Neuronal stem cell (in vitro differentiated cells): ENCODE measurements around the gene FOXS1.
"Not testable (repeated sequence)": the region's sequence is repeated elsewhere in the genome, so short reads cannot be mapped to it uniquely, and the experiment has no call there.

Experiments
- DNase-seq: peaks from one replicate; pipeline ENCODE4 v3.0.0-alpha.2; 2013; ENCODE audit warnings: low spot score
- H2AFZ ChIP-seq: one replicate; pipeline ENCODE4 v1.6.1; 2013; ENCODE audit warnings: mild to moderate bottlenecking, low read length, inconsistent platforms
- H2AK5ac ChIP-seq: 2 replicates; pipeline ENCODE4 v1.6.1; 2013; ENCODE audit warnings: low read depth, mild to moderate bottlenecking, inconsistent platforms, low read length, moderate library complexity, mixed read lengths
- H2BK120ac ChIP-seq: 2 replicates; pipeline ENCODE4 v1.6.1; 2013; ENCODE audit warnings: low read depth, mild to moderate bottlenecking, inconsistent platforms, low read length, moderate library complexity, mixed read lengths
- H2BK12ac ChIP-seq: one replicate; pipeline ENCODE4 v1.6.1; 2013; ENCODE audit warnings: low read length, inconsistent platforms
- H2BK15ac ChIP-seq: 2 replicates; pipeline ENCODE4 v1.6.1; 2013; ENCODE audit warnings: mild to moderate bottlenecking, low read length, inconsistent platforms, mixed read lengths
- H2BK5ac ChIP-seq: one replicate; pipeline ENCODE4 v1.6.1; 2013; ENCODE audit warnings: inconsistent platforms, mild to moderate bottlenecking, low read length, moderate library complexity
- H3K14ac ChIP-seq: one replicate; pipeline ENCODE4 v1.6.1; 2013; ENCODE audit warnings: low read length, inconsistent platforms
- H3K18ac ChIP-seq: 2 replicates; pipeline ENCODE4 v1.6.1; 2013; ENCODE audit warnings: low read length, inconsistent platforms
- H3K23ac ChIP-seq: 2 replicates; pipeline ENCODE4 v1.6.1; 2013; ENCODE audit warnings: low read depth, mild to moderate bottlenecking, mixed read lengths, low read length, inconsistent platforms; ENCODE audit not compliant: poor library complexity
- H3K27ac ChIP-seq: replicated peaks from 3 replicates; pipeline ENCODE4 v1.5.1; 2013; ENCODE audit warnings: low read length, inconsistent platforms
- H3K27me3 ChIP-seq, 3 experiments: 2 replicates each; pipeline ENCODE4 v1.6.1; 2013; ENCODE audit warnings: low read length in 3 of 3, mild to moderate bottlenecking in 2 of 3, inconsistent platforms in 1 of 3, low read depth in 1 of 3, mixed read lengths in 1 of 3, moderate library complexity in 1 of 3; ENCODE audit not compliant: control insufficient read depth in 3 of 3, insufficient read depth in 3 of 3
- H3K36me3 ChIP-seq, 2 donors: replicated peaks in 1 of 2; 2 replicates each; pipeline ENCODE4 v1.6.1; 2013; ENCODE audit warnings: low read length in 2 of 2; ENCODE audit not compliant: control insufficient read depth in 2 of 2, insufficient read depth in 2 of 2
- H3K4ac ChIP-seq: 2 replicates; pipeline ENCODE4 v1.6.1; 2013; ENCODE audit warnings: inconsistent platforms, mild to moderate bottlenecking, low read length, moderate library complexity
- H3K4me1 ChIP-seq, 2 donors: 1 replicate in 1 of 2; 2 replicates in 1 of 2; pipeline ENCODE4 v1.6.1; 2013; ENCODE audit warnings: low read length in 2 of 2, low read depth in 1 of 2; ENCODE audit not compliant: control insufficient read depth in 2 of 2, insufficient read depth in 1 of 2
- H3K4me2 ChIP-seq: one replicate; pipeline ENCODE4 v1.6.1; 2013; ENCODE audit warnings: mild to moderate bottlenecking, low read length, inconsistent platforms; ENCODE audit not compliant: insufficient read depth, poor library complexity, severe bottlenecking
- H3K4me3 ChIP-seq, 2 donors: 2 replicates each; pipeline ENCODE4 v1.5.1; 2013; ENCODE audit warnings: low read length in 2 of 2, mild to moderate bottlenecking in 2 of 2, inconsistent platforms in 1 of 2, moderate library complexity in 1 of 2
- H3K79me1 ChIP-seq: one replicate; pipeline ENCODE4 v1.6.1; 2013; ENCODE audit warnings: low read depth, mild to moderate bottlenecking, inconsistent platforms, low read length, moderate library complexity
- H3K9ac ChIP-seq: one replicate; pipeline ENCODE4 v1.6.1; 2013; ENCODE audit warnings: mild to moderate bottlenecking, low read depth, low read length, inconsistent platforms; ENCODE audit not compliant: poor library complexity
- H3K9me3 ChIP-seq, 2 donors: replicated peaks in 1 of 2; 2 replicates each; pipeline versions ENCODE3 to v1.6.1; 2013; ENCODE audit warnings: low read length in 2 of 2, mild to moderate bottlenecking in 2 of 2, inconsistent platforms in 1 of 2, low read depth in 1 of 2, mixed read lengths in 1 of 2, moderate library complexity in 1 of 2; ENCODE audit not compliant: control insufficient read depth in 2 of 2, insufficient read depth in 1 of 2
- H4K8ac ChIP-seq: one replicate; pipeline ENCODE4 v1.6.1; 2013; ENCODE audit warnings: low read depth, mild to moderate bottlenecking, inconsistent platforms, low read length, moderate library complexity
- H4K91ac ChIP-seq: one replicate; pipeline ENCODE4 v1.6.1; 2013; ENCODE audit warnings: low read length, low read depth, mild to moderate bottlenecking, inconsistent platforms; ENCODE audit not compliant: poor library complexity
- WGBS, 2 donors: extraction: QIAGEN DNeasy Blood & Tissue Kit; methylation state at CpG; one replicate each; pipeline ENCODE4 v1.1.7; 2013; ENCODE audit warnings: missing lambda C conversion rate in 2 of 2, mixed read lengths in 1 of 2; ENCODE audit not compliant: insufficient read length in 2 of 2, insufficient replicate concordance in 1 of 2; ENCODE audit errors: extremely low coverage in 2 of 2; 5-methylcytosine and 5-hydroxymethylcytosine counted together

Gene FOXS1

GRCh38 chr20:31829731-31830130 lies 15.7 kb downstream of the FOXS1 start:
- Histone ChIP-seq H2AFZ (no peak overlapping the region), H3K4me3 (no peak overlapping the region), H2BK15ac (no peak overlapping the region), H4K8ac (no peak overlapping the region), H3K4me1 (peaks cover 0 to 5% of the 10 kb centered on the region in 2 donors), H2BK5ac (no peak overlapping the region), H3K27me3 (no peaks in the 10 kb centered on the region), H3K79me1 (no peaks in the 10 kb centered on the region), H3K27ac (no peak overlapping the region), H3K4me2 (no peak overlapping the region), H3K14ac (no peak overlapping the region), H3K18ac (no peak overlapping the region), H3K9me3 (no peaks in the 10 kb centered on the region), H4K91ac (no peak overlapping the region), H3K36me3 (no peaks in the 10 kb centered on the region), H3K9ac (no peak overlapping the region), H2BK120ac (no peak overlapping the region), H3K4ac (no peak overlapping the region), H3K23ac (no peak overlapping the region), H2BK12ac (no peak overlapping the region), H2AK5ac (no peak overlapping the region)
- WGBS, 2 donors, result no CpG with 5 or more reads among the region's 6 CpGs
- no peak for DNase-seq

- H3K14ac ChIP-seq, H3K36me3 ChIP-seq, H2BK15ac ChIP-seq, H3K27ac ChIP-seq, DNase-seq, H3K27me3 ChIP-seq, H3K4me2 ChIP-seq, H3K9ac ChIP-seq, H2BK12ac ChIP-seq, H2BK5ac ChIP-seq, H3K18ac ChIP-seq, H4K91ac ChIP-seq, H2BK120ac ChIP-seq, H3K23ac ChIP-seq, H3K4ac ChIP-seq, H2AK5ac ChIP-seq, H2AFZ ChIP-seq, H3K9me3 ChIP-seq, H3K79me1 ChIP-seq: not testable (repeated sequence)
- Histone ChIP-seq H4K8ac (peak overlapping the region; percentile 24), H3K4me1 (peaks cover 5 to 12% of the 10 kb centered on the region in 2 donors), H3K4me3 (peak overlapping the region in 1 of 2 donors; percentile 30)
- no CpG with 5 or more reads among the region's 11 CpGs for WGBS, 2 donors
These were observed 17.4 kb downstream of the FOXS1 start for GRCh38 chr20:31828016-31828415.

- H3K4ac ChIP-seq, result no peak overlapping the region
- no peak overlapping the region for H3K14ac ChIP-seq
- H3K27ac ChIP-seq, result no peak overlapping the region
- H3K36me3 ChIP-seq, result no peaks in the 10 kb centered on the region
- H2BK120ac ChIP-seq, result no peak overlapping the region
- no peak overlapping the region for H3K9ac ChIP-seq
- no peak overlapping the region for H3K18ac ChIP-seq
- H3K23ac ChIP-seq, result no peak overlapping the region
- WGBS, 2 donors, result no CpG with 5 or more reads among the region's 2 CpGs
- no peak overlapping the region for H4K91ac ChIP-seq
- no peaks in the 10 kb centered on the region for H3K79me1 ChIP-seq
- H3K27me3 ChIP-seq, result no peaks in the 10 kb centered on the region
- H2BK12ac ChIP-seq, result no peak overlapping the region
- H3K4me1 ChIP-seq, result peaks cover 7 to 13% of the 10 kb centered on the region in 2 donors
- H2AK5ac ChIP-seq, result no peak overlapping the region
- no peak overlapping the region for H3K4me2 ChIP-seq
- no peak for DNase-seq
- H2AFZ ChIP-seq, result no peak overlapping the region
- H2BK15ac ChIP-seq, result no peak overlapping the region
- H3K4me3 ChIP-seq, result no peak overlapping the region
- no peak overlapping the region for H2BK5ac ChIP-seq
- H3K9me3 ChIP-seq, result no peaks in the 10 kb centered on the region
- H4K8ac ChIP-seq, result no peak overlapping the region
These were observed 18.3 kb downstream of the FOXS1 start for GRCh38 chr20:31827059-31827458.

GRCh38 chr20:31826074-31826473 lies 19.3 kb downstream of the FOXS1 start:
- H3K4me2 ChIP-seq, result no peak overlapping the region
- no peak overlapping the region for H2BK15ac ChIP-seq
- H3K9me3 ChIP-seq, result no peaks in the 10 kb centered on the region
- no peak overlapping the region for H3K14ac ChIP-seq
- no peak for DNase-seq
- H4K8ac ChIP-seq, result no peak overlapping the region
- H3K18ac ChIP-seq, result no peak overlapping the region
- no peak overlapping the region for H3K4ac ChIP-seq
- no peak overlapping the region for H3K23ac ChIP-seq
- H2AK5ac ChIP-seq, result no peak overlapping the region
- H3K4me3 ChIP-seq, result no peak overlapping the region
- H3K79me1 ChIP-seq, result no peaks in the 10 kb centered on the region
- H3K9ac ChIP-seq, result no peak overlapping the region
- H2BK120ac ChIP-seq, result no peak overlapping the region
- H3K36me3 ChIP-seq, result no peaks in the 10 kb centered on the region
- no peaks in the 10 kb centered on the region for H3K27me3 ChIP-seq
- peaks cover 7 to 13% of the 10 kb centered on the region in 2 donors for H3K4me1 ChIP-seq
- no peak overlapping the region for H2BK5ac ChIP-seq
- H2BK12ac ChIP-seq, result peak overlapping the region; percentile 8
- WGBS, 2 donors, result no CpG with 5 or more reads among the region's 5 CpGs
- H4K91ac ChIP-seq, result no peak overlapping the region
- no peak overlapping the region for H2AFZ ChIP-seq
- no peak overlapping the region for H3K27ac ChIP-seq
